H1 (cell line): ENCODE data around the gene AZI2. TPM values are rescaled to one million over a fixed set of nuclear protein-coding genes. Genes with fewer than 3 reads are reported as not detected.

ENCODE experiments used
- CTCF ChIA-PET: fragments of 300-600 bp; sonication (Branson Sonifier 250); formaldehyde crosslinking; loops from one replicate; lab custom pipeline; 2021; ENCODE audit not compliant: partially characterized antibody; lab: Charles Lee
- POLR2A ChIA-PET: fragments of 300-600 bp; sonication (Branson Sonifier 250); formaldehyde crosslinking; loops from one replicate; lab custom pipeline; 2021; ENCODE audit warnings: inconsistent platforms; ENCODE audit not compliant: partially characterized antibody; lab: Charles Lee
- DNase-seq, 2 experiments: peaks; one replicate each; pipeline versions ENCODE4 v3.0.0 to v3.0.0-alpha.2; 2010 to 2022; ENCODE audit warnings: low spot score in 2 of 2, low read depth in 1 of 2, mixed read lengths in 1 of 2
- FAIRE-seq: peaks from 2 replicates; lab custom pipeline; 2011; peaks lifted over from hg19 to GRCh38; lab: Jason Lieb, UNC
- H2AFZ ChIP-seq: 2 replicates; pipeline ENCODE4 v1.8.1; 2012; ENCODE audit warnings: low read length, inconsistent platforms
- H2AK5ac ChIP-seq: 2 replicates; pipeline ENCODE4 v1.6.1; 2013; ENCODE audit warnings: low read depth, low read length
- H2BK120ac ChIP-seq: replicated peaks from 2 replicates; pipeline ENCODE3; 2013; ENCODE audit warnings: low read depth, low read length, inconsistent platforms
- H2BK12ac ChIP-seq: 2 replicates; pipeline ENCODE4 v1.6.1; 2013; ENCODE audit warnings: low read depth, low read length
- H2BK15ac ChIP-seq: 2 replicates; pipeline ENCODE4 v1.6.1; 2013; ENCODE audit warnings: low read length
- H2BK20ac ChIP-seq: 2 replicates; pipeline ENCODE4 v1.6.1; 2013; ENCODE audit warnings: low read length
- H2BK5ac ChIP-seq: 2 replicates; pipeline ENCODE4 v1.6.1; 2013; ENCODE audit warnings: low read depth, low read length
- H3K14ac ChIP-seq: 2 replicates; pipeline ENCODE4 v1.6.1; 2013; ENCODE audit warnings: inconsistent platforms; ENCODE audit not compliant: insufficient read length
- H3K18ac ChIP-seq: 2 replicates; pipeline ENCODE4 v1.6.1; 2013; ENCODE audit warnings: low read length; ENCODE audit errors: extremely low read depth
- H3K23ac ChIP-seq: 2 replicates; pipeline ENCODE4 v1.6.1; 2013; ENCODE audit warnings: inconsistent platforms; ENCODE audit not compliant: insufficient read length
- H3K23me2 ChIP-seq: 2 replicates; pipeline ENCODE4 v1.6.1; 2013; ENCODE audit warnings: low read depth, low read length
- H3K27ac ChIP-seq: 2 replicates; pipeline ENCODE4 v1.6.1; 2011; ENCODE audit warnings: low read depth, low read length, inconsistent platforms
- H3K27me3 ChIP-seq, 4 experiments: replicated peaks in 1 of 4; 1 replicate in 1 of 4; 2 replicates in 3 of 4; pipeline versions ENCODE4 v1.6.1 to v1.8.1; 2011 to 2013; ENCODE audit warnings: low read length in 3 of 4, mild to moderate bottlenecking in 3 of 4, inconsistent platforms in 2 of 4, mixed read lengths in 2 of 4, moderate library complexity in 1 of 4; ENCODE audit not compliant: control insufficient read depth in 3 of 4, insufficient read depth in 3 of 4; ENCODE audit errors: extremely low read depth in 1 of 4
- H3K36me3 ChIP-seq, 4 experiments: 2 replicates each; pipeline versions ENCODE4 v1.6.1 to v1.8.1; 2011 to 2013; ENCODE audit warnings: mild to moderate bottlenecking in 4 of 4, low read length in 3 of 4, moderate library complexity in 2 of 4, control low read depth in 1 of 4, inconsistent platforms in 1 of 4; ENCODE audit not compliant: insufficient read depth in 4 of 4, control insufficient read depth in 2 of 4
- H3K4ac ChIP-seq: replicated peaks from 2 replicates; pipeline ENCODE3; 2013; ENCODE audit warnings: low read length, low read depth, mixed read lengths, inconsistent platforms; ENCODE audit not compliant: insufficient read length
- H3K4me1 ChIP-seq, 4 experiments: replicated peaks in 1 of 4; 1 replicate in 1 of 4; 2 replicates in 3 of 4; pipeline versions ENCODE4 v1.6.1 to v1.8.1; 2011 to 2013; ENCODE audit warnings: low read length in 3 of 4, inconsistent platforms in 2 of 4, mixed read lengths in 1 of 4; ENCODE audit not compliant: insufficient read depth in 4 of 4, control insufficient read depth in 3 of 4
- H3K4me2 ChIP-seq, 2 experiments: 2 replicates each; pipeline versions ENCODE4 v1.6.1 to v1.8.1; 2011 to 2013; ENCODE audit warnings: low read depth in 2 of 2, low read length in 2 of 2, control low read depth in 1 of 2, inconsistent platforms in 1 of 2, mild to moderate bottlenecking in 1 of 2; ENCODE audit not compliant: insufficient read depth in 1 of 2
- H3K4me3 ChIP-seq, 4 experiments: fragments of 200-600, 300-600 bp in 1 of 4; sonication (generic), shearing (Covaris generic), sonication (Bioruptor Twin) in 1 of 4; 2 replicates each; pipeline versions ENCODE4 v1.5.1 to v1.8.1; 2011 to 2016; ENCODE audit warnings: low read length in 4 of 4, low read depth in 3 of 4, control low read depth in 2 of 4, inconsistent platforms in 2 of 4, mild to moderate bottlenecking in 2 of 4, mixed read lengths in 1 of 4, moderate library complexity in 1 of 4; ENCODE audit not compliant: insufficient read depth in 2 of 4; ENCODE audit errors: extremely low read depth in 1 of 4
- H3K56ac ChIP-seq: replicated peaks from 2 replicates; pipeline ENCODE3; 2013; ENCODE audit warnings: low read depth, mild to moderate bottlenecking, mixed read lengths, low read length, inconsistent platforms; ENCODE audit not compliant: insufficient read length
- H3K79me1 ChIP-seq: 2 replicates; pipeline ENCODE4 v1.6.1; 2013; ENCODE audit warnings: low read depth, low read length, control low read depth
- H3K79me2 ChIP-seq, 2 experiments: 2 replicates each; pipeline versions ENCODE4 v1.6.1 to v1.8.1; 2012 to 2013; ENCODE audit warnings: low read length in 2 of 2, mild to moderate bottlenecking in 2 of 2, inconsistent platforms in 1 of 2; ENCODE audit not compliant: insufficient read depth in 2 of 2, control insufficient read depth in 1 of 2
- H3K9ac ChIP-seq, 4 experiments: replicated peaks in 1 of 4; 1 replicate in 1 of 4; 2 replicates in 3 of 4; pipeline versions ENCODE4 v1.6.1 to v1.8.1; 2011 to 2013; ENCODE audit warnings: low read depth in 3 of 4, low read length in 3 of 4, control low read depth in 2 of 4, mild to moderate bottlenecking in 2 of 4, moderate library complexity in 2 of 4, inconsistent platforms in 1 of 4; ENCODE audit errors: extremely low read depth in 1 of 4
- H3K9me3 ChIP-seq, 2 experiments: 2 replicates each; pipeline versions ENCODE4 v1.6.1 to v1.8.1; 2012 to 2013; ENCODE audit warnings: mild to moderate bottlenecking in 2 of 2, moderate library complexity in 2 of 2, control low read depth in 1 of 2, inconsistent platforms in 1 of 2, low read depth in 1 of 2, low read length in 1 of 2, mixed read lengths in 1 of 2; ENCODE audit not compliant: insufficient read depth in 2 of 2
- H4K20me1 ChIP-seq, 2 experiments: replicated peaks in 1 of 2; 2 replicates each; pipeline versions ENCODE3 to v1.8.1; 2011 to 2013; ENCODE audit warnings: inconsistent platforms in 2 of 2, low read length in 2 of 2, mild to moderate bottlenecking in 1 of 2; ENCODE audit not compliant: insufficient read depth in 2 of 2, control insufficient read depth in 1 of 2
- H4K5ac ChIP-seq: 2 replicates; pipeline ENCODE4 v1.6.1; 2013; ENCODE audit warnings: low read length, low read depth, mixed read lengths, inconsistent platforms; ENCODE audit not compliant: insufficient read length
- H4K8ac ChIP-seq: 2 replicates; pipeline ENCODE4 v1.8.0; 2013; ENCODE audit warnings: mild to moderate bottlenecking, moderate library complexity, low read length, inconsistent platforms; ENCODE audit not compliant: insufficient read depth; ENCODE audit errors: extremely low read depth
- H4K91ac ChIP-seq: replicated peaks from 2 replicates; pipeline ENCODE3; 2013; ENCODE audit warnings: low read length, mixed read lengths, inconsistent platforms; ENCODE audit not compliant: insufficient read length
- BACH1 ChIP-seq: IDR thresholded peaks from 2 replicates; pipeline ENCODE4 v1.6.1; 2012; ENCODE audit warnings: low read length, improper control_type of control experiment
- EP300 ChIP-seq, 2 experiments: IDR thresholded peaks; 1 replicate in 1 of 2; 2 replicates in 1 of 2; pipeline ENCODE4 v1.6.1; 2011 to 2012; ENCODE audit warnings: low read depth in 2 of 2, low read length in 2 of 2, mild to moderate bottlenecking in 2 of 2, borderline replicate concordance in 1 of 2, inconsistent platforms in 1 of 2, moderate library complexity in 1 of 2
- RAD21 ChIP-seq, 2 experiments: IDR thresholded peaks in 1 of 2; conservative IDR thresholded peaks in 1 of 2; 2 replicates each; pipeline ENCODE4 v1.6.1; 2011; ENCODE audit warnings: low read depth in 2 of 2, low read length in 2 of 2, improper control_type of control experiment in 1 of 2, inconsistent platforms in 1 of 2, mild to moderate bottlenecking in 1 of 2, moderate library complexity in 1 of 2
- RBBP5 ChIP-seq: IDR thresholded peaks from 2 replicates; pipeline ENCODE4 v1.7.1; 2012; ENCODE audit warnings: low read depth, mild to moderate bottlenecking, inconsistent platforms, low read length, moderate library complexity, borderline replicate concordance
- RFX5 ChIP-seq: IDR thresholded peaks from 2 replicates; pipeline ENCODE4 v1.6.1; 2011; ENCODE audit warnings: low read depth, low read length, improper control_type of control experiment, borderline replicate concordance
- RXRA ChIP-seq: IDR thresholded peaks from 2 replicates; pipeline ENCODE4 v1.6.1; 2011; ENCODE audit warnings: low read depth, mild to moderate bottlenecking, low read length, moderate library complexity; ENCODE audit not compliant: insufficient read depth
- SP4 ChIP-seq: IDR thresholded peaks from 2 replicates; pipeline ENCODE4 v1.6.1; 2012; ENCODE audit warnings: low read length, inconsistent platforms
- WGBS, 2 experiments: shearing (Covaris generic) in 1 of 2; methylation state at CpG; one replicate each; pipeline versions ENCODE4 v1.1.6 to v1.1.7; 2013 to 2015; ENCODE audit warnings: low lambda C conversion rate in 2 of 2, mixed read lengths in 2 of 2, inconsistent platforms in 1 of 2, low coverage in 1 of 2, missing lambda C conversion rate in 1 of 2; ENCODE audit not compliant: insufficient replicate concordance in 2 of 2, insufficient coverage in 1 of 2, insufficient read length in 1 of 2; ENCODE audit errors: extremely low coverage in 1 of 2, missing lambda C conversion rate in 1 of 2; 5-methylcytosine and 5-hydroxymethylcytosine counted together
- polyA plus RNA-seq, 7 experiments: library from polyadenylated mRNA; depleted of rRNA in 3 of 7; stranded (reverse) in 5 of 7; unstranded in 2 of 7; fragments of >200 nt in 5 of 7; fragments of 200-250 nt in 2 of 7; gene quantifications; 1 replicate in 5 of 7; 2 replicates in 1 of 7; 4 replicates in 1 of 7; pipeline versions ENCODE4 v1.2.1 to v1.2.3, GENCODE V29; 2011 to 2013; ENCODE audit warnings: missing spikeins in 2 of 7, mixed read lengths in 2 of 7
- total RNA-seq: library from RNA; stranded (reverse); fragmentation: NEBNext Ultra II Directional; extraction: Animal tissue kit (Norgen Biotek cat#: 25700); gene quantifications from 2 replicates; pipeline ENCODE4 v1.2.1, GENCODE V29; 2021
- TF ChIP-seq, protein P1 (sequence below), 3 experiments: IDR thresholded peaks; 1 replicate in 2 of 3; 2 replicates in 1 of 3; pipeline versions ENCODE4 v1.5.1 to v1.6.1; 2011; ENCODE audit warnings: low read length in 3 of 3, mild to moderate bottlenecking in 3 of 3, inconsistent platforms in 2 of 3, low read depth in 1 of 3, moderate library complexity in 1 of 3; ENCODE audit not compliant: insufficient read depth in 1 of 3; ENCODE audit errors: control extremely low read depth in 1 of 3

AZI2 gene
- total and polyA plus RNA-seq, 2 of the 8 experiments (the other 6 are each of a cell fraction or from before 2014, with no cell fraction given) = 17.4 to 39.2 TPM

DNA sequence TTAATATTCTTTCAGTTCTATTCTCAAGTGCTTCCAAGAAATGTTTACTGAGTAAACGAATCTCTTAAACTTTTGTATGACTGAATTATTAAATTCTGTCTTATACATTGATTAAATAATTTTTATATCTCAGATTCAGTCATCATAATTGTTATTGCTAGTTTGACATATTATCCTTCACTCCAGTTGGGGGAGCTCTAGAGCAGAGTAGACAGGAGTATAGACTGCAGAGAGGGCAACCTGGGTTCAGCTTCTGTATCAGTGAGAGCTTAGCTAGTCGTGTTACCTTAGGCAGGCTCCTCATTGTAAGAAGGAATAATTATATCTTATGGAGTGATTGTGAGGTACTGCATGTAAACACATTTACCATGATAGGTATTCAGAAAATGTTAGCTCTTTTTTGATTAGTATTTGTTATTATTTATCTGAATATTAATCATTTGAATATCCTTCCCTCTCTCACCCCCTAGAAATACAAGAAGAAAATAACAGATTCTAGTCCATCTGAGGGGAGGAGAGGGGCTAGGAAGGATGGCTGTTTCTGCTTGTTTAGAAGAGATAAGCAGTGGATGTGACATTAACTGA is 31.1 kb downstream of the AZI2 start:
- Histone ChIP-seq H3K27me3 (no peaks in the 10 kb centered on the region), H4K91ac (no peak overlapping the region), H2BK15ac (no peak overlapping the region), H3K79me2 (no peaks in the 10 kb centered on the region), H3K18ac (no peak overlapping the region), H3K4me1 (no peaks in the 10 kb centered on the region), H3K14ac (no peak overlapping the region), H2BK12ac (no peak overlapping the region), H3K23ac (no peak overlapping the region), H2BK5ac (no peak overlapping the region), H3K9ac (no peak overlapping the region), H3K4me2 (no peak overlapping the region), H3K36me3 (peaks cover 0 to 9% (median 0%) of the 10 kb centered on the region in 4 experiments; a peak in 3 of 8 replicates), H3K4me3 (no peak overlapping the region), H3K23me2 (no peaks in the 10 kb centered on the region), H3K9me3 (no peaks in the 10 kb centered on the region), H3K79me1 (no peaks in the 10 kb centered on the region), H2BK120ac (no peak overlapping the region), H2AFZ (no peak overlapping the region), H2BK20ac (no peak overlapping the region), H4K20me1 (peaks cover 0 to 1% of the 10 kb centered on the region in 2 experiments), H2AK5ac (no peak overlapping the region), H3K27ac (no peak overlapping the region), H3K56ac (no peak overlapping the region), H3K4ac (no peak overlapping the region), H4K5ac (no peak overlapping the region), H4K8ac (no peak overlapping the region)
- 45% methylated on average over 2 of the region's 2 CpGs; no CpG with 5 or more reads in 1 of the 2 experiments for WGBS, 2 experiments
- no peak for DNase-seq
- TF ChIP-seq RAD21 (IDR thresholded peaks at IDR 0.05 in 1 of 2, conservative IDR thresholded peaks at IDR 0.05 in 1 of 2; ENCODE audit: low read depth in 2 of 2, low read length in 2 of 2) (peak; percentile 52 to 59), SP4 (no peak), EP300 (IDR thresholded peaks at IDR 0.05; ENCODE audit: borderline replicate concordance in 1 of 2, low read depth in 2 of 2, low read length in 2 of 2) (no peak), RXRA (no peak), RFX5 (no peak), BACH1 (no peak), RBBP5 (no peak)
- TF ChIP-seq, protein P1, sequence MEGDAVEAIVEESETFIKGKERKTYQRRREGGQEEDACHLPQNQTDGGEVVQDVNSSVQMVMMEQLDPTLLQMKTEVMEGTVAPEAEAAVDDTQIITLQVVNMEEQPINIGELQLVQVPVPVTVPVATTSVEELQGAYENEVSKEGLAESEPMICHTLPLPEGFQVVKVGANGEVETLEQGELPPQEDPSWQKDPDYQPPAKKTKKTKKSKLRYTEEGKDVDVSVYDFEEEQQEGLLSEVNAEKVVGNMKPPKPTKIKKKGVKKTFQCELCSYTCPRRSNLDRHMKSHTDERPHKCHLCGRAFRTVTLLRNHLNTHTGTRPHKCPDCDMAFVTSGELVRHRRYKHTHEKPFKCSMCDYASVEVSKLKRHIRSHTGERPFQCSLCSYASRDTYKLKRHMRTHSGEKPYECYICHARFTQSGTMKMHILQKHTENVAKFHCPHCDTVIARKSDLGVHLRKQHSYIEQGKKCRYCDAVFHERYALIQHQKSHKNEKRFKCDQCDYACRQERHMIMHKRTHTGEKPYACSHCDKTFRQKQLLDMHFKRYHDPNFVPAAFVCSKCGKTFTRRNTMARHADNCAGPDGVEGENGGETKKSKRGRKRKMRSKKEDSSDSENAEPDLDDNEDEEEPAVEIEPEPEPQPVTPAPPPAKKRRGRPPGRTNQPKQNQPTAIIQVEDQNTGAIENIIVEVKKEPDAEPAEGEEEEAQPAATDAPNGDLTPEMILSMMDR (IDR thresholded peaks at IDR 0.05; ENCODE audit: control extremely low read depth in 1 of 3, insufficient read depth in 1 of 3, low read depth in 1 of 3, low read length in 3 of 3) = peak in 2 of 3 experiments; percentile 52 to 61; a peak in 3 of 4 replicates
- POLR2A ChIA-PET = no interaction called here
- no peak for FAIRE-seq
- CTCF ChIA-PET = interaction anchor here (0.6 to 1.2 kb wide), 14 partner anchors 10 to 606 kb away, joined by 3 to 17 read pairs (median 4); no protein-coding TSS in a partner anchor
